HG03025 (cell line): ENCODE results near the gene HOXC5.
"Not testable (repeated sequence)": the region's sequence is repeated elsewhere in the genome, so short reads cannot be mapped to it uniquely, and the experiment has no call there.

Experiments
- ATAC-seq: cut with Tn5 transposase; IDR thresholded peaks from one replicate; pipeline ENCODE4 v1.9.1; 2021; ENCODE audit warnings: mild to moderate bottlenecking, moderate library complexity; ENCODE audit not compliant: unreplicated experiment, low FRiP score

The HOXC5 gene

GRCh38 chr12:54060174-54060974 is 27.5 kb downstream of the HOXC5 start:
- ATAC-seq: no peak

GRCh38 chr12:54060975-54061778 is 28.3 kb downstream of the HOXC5 start:
- no peak for ATAC-seq

GRCh38 chr12:54065677-54066076 is 32.8 kb downstream of the HOXC5 start:
- ATAC-seq: no peak

- ATAC-seq: no peak
Measured at GRCh38 chr12:54066408-54066807, 33.6 kb downstream of the HOXC5 start.

GRCh38 chr12:54068418-54069070 is 35.7 kb downstream of the HOXC5 start:
- ATAC-seq: no peak

- ATAC-seq: no peak
Measured at GRCh38 chr12:54071942-54072341, 39.1 kb downstream of the HOXC5 start.

- ATAC-seq: no peak
Measured at GRCh38 chr12:54074308-54074707, 41.5 kb downstream of the HOXC5 start.

- ATAC-seq: no peak
Measured at GRCh38 chr12:54075409-54075808, 42.6 kb downstream of the HOXC5 start.

- ATAC-seq: no peak
Measured at GRCh38 chr12:54075974-54076373, 43.1 kb downstream of the HOXC5 start.

GRCh38 chr12:54077843-54078242 is 45.0 kb downstream of the HOXC5 start:
- not testable (repeated sequence) for ATAC-seq

- not testable (repeated sequence) for ATAC-seq
Measured at GRCh38 chr12:54079115-54079514, 46.3 kb downstream of the HOXC5 start.

GRCh38 chr12:54080008-54080924 is 47.4 kb downstream of the HOXC5 start:
- ATAC-seq: not testable (repeated sequence)

GRCh38 chr12:54081053-54081514 is 48.2 kb downstream of the HOXC5 start:
- not testable (repeated sequence) for ATAC-seq

GRCh38 chr12:54081581-54082396 is 48.9 kb downstream of the HOXC5 start:
- ATAC-seq: not testable (repeated sequence)

GRCh38 chr12:54082397-54082892 is 49.6 kb downstream of the HOXC5 start:
- ATAC-seq: no peak
